ENCODE measurements around the gene INTS11. TPM values are rescaled to one million over a fixed set of nuclear protein-coding genes. Genes with fewer than 3 reads are reported as not detected.

INTS11 gene
- total and polyA plus RNA-seq, 4 donors: 26.3 to 40.5 (median 34.5) TPM

- TF ChIP-seq REST (IDR thresholded peaks at IDR 0.05) (no peak), RAD21 (IDR thresholded peaks at IDR 0.05) (no peak), FOXA2 (IDR thresholded peaks at IDR 0.05) (no peak), HNF4A (conservative IDR thresholded peaks at IDR 0.05) (no peak), TAF1 (conservative IDR thresholded peaks at IDR 0.05) (no peak)
These were observed 3.0 kb downstream of the INTS11 start (continued) for GRCh38 chr1:1321477-1321876.

DNA sequence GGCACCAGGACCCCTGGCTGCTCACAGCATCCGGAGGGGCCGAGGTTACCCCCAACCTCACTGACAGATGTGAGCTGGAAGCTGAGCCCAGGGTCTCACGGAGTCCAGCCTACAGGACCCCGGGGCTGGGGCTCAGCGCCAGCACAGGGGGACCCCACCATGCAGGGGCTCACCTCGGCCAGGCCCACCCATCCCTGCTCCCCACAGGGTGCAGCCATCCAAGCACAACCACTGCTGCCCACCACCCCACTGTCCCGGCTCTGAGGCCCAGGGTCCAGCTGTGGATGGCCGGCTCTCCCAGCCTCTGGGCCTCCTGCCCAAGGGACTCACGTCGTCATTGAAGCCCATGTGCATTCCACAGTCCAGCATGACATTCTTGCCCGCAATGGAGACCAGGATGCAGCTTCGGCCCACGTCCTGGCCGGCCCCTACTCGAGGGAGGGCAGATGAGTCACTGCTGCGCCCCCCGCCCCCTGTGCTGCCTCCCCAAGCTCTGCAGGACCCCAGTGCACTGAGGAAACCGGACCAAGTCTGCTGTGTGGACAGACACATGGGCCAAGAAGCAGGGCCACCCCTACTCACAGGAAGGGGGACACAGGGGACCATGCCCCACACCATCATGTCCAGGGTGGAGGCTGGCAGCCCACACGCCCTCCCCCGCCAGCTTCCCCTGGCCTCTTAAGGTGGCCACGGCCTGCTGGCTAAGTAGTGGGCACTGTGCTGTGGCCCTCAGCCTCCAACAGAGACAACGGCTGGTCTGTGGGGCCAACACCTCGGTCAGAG is 3.6 kb downstream of the INTS11 start:
- no peak overlapping the region for H3K4me3 ChIP-seq (ENCODE audit: low read depth in 1 of 3, low read length in 3 of 3)
- H3K9me3 ChIP-seq (ENCODE audit: control insufficient read depth in 4 of 4, low read length in 3 of 4): no peaks in the 10 kb centered on the region
- WGBS: 90% methylated on average over 23 of the region's 23 CpGs
- peaks cover 2 to 7% (median 3%) of the 10 kb centered on the region in 4 donors for H3K36me3 ChIP-seq (ENCODE audit: control insufficient read depth in 4 of 4, insufficient read depth in 3 of 4, low read depth in 1 of 4, low read length in 3 of 4)
- no peak overlapping the region for H3K27ac ChIP-seq (ENCODE audit: low read depth in 1 of 2, low read length in 2 of 2)
- no peak overlapping the region for H3K9ac ChIP-seq (ENCODE audit: low read depth in 1 of 2, low read length in 2 of 2)
- no peaks in the 10 kb centered on the region for H3K27me3 ChIP-seq (ENCODE audit: control insufficient read depth in 4 of 4, insufficient read depth in 4 of 4, low read length in 3 of 4)
- H3K4me1 ChIP-seq (ENCODE audit: control insufficient read depth in 4 of 4, insufficient read depth in 4 of 4, low read length in 3 of 4): peaks cover 6 to 29% (median 19%) of the 10 kb centered on the region in 4 donors
- no peak for TF ChIP-seq REST (IDR thresholded peaks at IDR 0.05)
- TF ChIP-seq, protein P1, sequence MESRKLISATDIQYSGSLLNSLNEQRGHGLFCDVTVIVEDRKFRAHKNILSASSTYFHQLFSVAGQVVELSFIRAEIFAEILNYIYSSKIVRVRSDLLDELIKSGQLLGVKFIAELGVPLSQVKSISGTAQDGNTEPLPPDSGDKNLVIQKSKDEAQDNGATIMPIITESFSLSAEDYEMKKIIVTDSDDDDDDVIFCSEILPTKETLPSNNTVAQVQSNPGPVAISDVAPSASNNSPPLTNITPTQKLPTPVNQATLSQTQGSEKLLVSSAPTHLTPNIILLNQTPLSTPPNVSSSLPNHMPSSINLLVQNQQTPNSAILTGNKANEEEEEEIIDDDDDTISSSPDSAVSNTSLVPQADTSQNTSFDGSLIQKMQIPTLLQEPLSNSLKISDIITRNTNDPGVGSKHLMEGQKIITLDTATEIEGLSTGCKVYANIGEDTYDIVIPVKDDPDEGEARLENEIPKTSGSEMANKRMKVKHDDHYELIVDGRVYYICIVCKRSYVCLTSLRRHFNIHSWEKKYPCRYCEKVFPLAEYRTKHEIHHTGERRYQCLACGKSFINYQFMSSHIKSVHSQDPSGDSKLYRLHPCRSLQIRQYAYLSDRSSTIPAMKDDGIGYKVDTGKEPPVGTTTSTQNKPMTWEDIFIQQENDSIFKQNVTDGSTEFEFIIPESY (IDR thresholded peaks at IDR 0.05): no peak
- TF ChIP-seq HNF4A (conservative IDR thresholded peaks at IDR 0.05): no peak
- TF ChIP-seq FOXA1 (IDR thresholded peaks at IDR 0.05): no peak
- TF ChIP-seq EGR1 (IDR thresholded peaks at IDR 0.05; ENCODE audit: low read depth in 2 of 2): no peak
- no peak for TF ChIP-seq RXRA (IDR thresholded peaks at IDR 0.05)
- no peak for TF ChIP-seq SP1 (IDR thresholded peaks at IDR 0.05)
- TF ChIP-seq RAD21 (IDR thresholded peaks at IDR 0.05): no peak
- TF ChIP-seq GABPA (IDR thresholded peaks at IDR 0.05 in 1 of 2, conservative IDR thresholded peaks at IDR 0.05 in 1 of 2): no peak
- TF ChIP-seq FOXA2 (IDR thresholded peaks at IDR 0.05): no peak
- no peak for TF ChIP-seq YY1 (IDR thresholded peaks at IDR 0.05)
- no peak for TF ChIP-seq JUND (IDR thresholded peaks at IDR 0.05)
- TF ChIP-seq MAX (IDR thresholded peaks at IDR 0.05): no peak
- TF ChIP-seq HNF4G (IDR thresholded peaks at IDR 0.05): no peak
- TF ChIP-seq CTCF (IDR thresholded peaks at IDR 0.05; ENCODE audit: low read depth, low read length, missing input control): no peak
- TF ChIP-seq, protein P2, sequence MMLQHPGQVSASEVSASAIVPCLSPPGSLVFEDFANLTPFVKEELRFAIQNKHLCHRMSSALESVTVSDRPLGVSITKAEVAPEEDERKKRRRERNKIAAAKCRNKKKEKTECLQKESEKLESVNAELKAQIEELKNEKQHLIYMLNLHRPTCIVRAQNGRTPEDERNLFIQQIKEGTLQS (IDR thresholded peaks at IDR 0.05): no peak
- no peak for TF ChIP-seq TAF1 (conservative IDR thresholded peaks at IDR 0.05)
- TF ChIP-seq NR2F2 (IDR thresholded peaks at IDR 0.05): no peak
- DNase-seq (ENCODE audit: low spot score): no peak

Measured in liver (tissue), 9 donors.